Activated CD4-positive, alpha-beta memory T cell treated with anti-CD3 and anti-CD28 coated beads for 36 hours (primary cell): ENCODE results near the gene MX2. TPM values are rescaled to one million over a fixed set of nuclear protein-coding genes. Genes with fewer than 3 reads are reported as not detected.

Experiments used
- CTCF ChIA-PET: fragments of 350-600 bp; sonication (Branson Sonifier 250); formaldehyde crosslinking; loops from one replicate; lab custom pipeline; 2021; ENCODE audit warnings: antibody characterized with exemption, inconsistent platforms; lab: Charles Lee
- POLR2A ChIA-PET: fragments of 350-600 bp; sonication (Branson Sonifier 250); formaldehyde crosslinking; loops from one replicate; lab custom pipeline; 2021; ENCODE audit warnings: antibody characterized with exemption; lab: Charles Lee
- DNase-seq: peaks from one replicate; pipeline ENCODE4 v3.0.0-alpha.2; 2020
- H3K27ac Mint-ChIP-seq: one replicate; pipeline ENCODE4 v1.8.0; 2021; ENCODE audit warnings: mixed read lengths
- H3K27me3 Mint-ChIP-seq: one replicate; pipeline ENCODE4 v1.8.0; 2021; ENCODE audit warnings: mixed read lengths
- H3K36me3 Mint-ChIP-seq: one replicate; pipeline ENCODE4 v1.8.0; 2021; ENCODE audit warnings: mixed read lengths
- H3K4me1 Mint-ChIP-seq: one replicate; pipeline ENCODE4 v1.8.0; 2021; ENCODE audit warnings: low read depth, mixed read lengths
- H3K4me3 Mint-ChIP-seq: one replicate; pipeline ENCODE4 v1.8.0; 2021; ENCODE audit warnings: mild to moderate bottlenecking, mixed read lengths
- H3K9me3 Mint-ChIP-seq: one replicate; pipeline ENCODE4 v1.8.0; 2021; ENCODE audit warnings: mixed read lengths
- intact Hi-C: fragments of 100-400 bp; cut with micrococcal nuclease; formaldehyde crosslinking; loops from one replicate; pipeline ENCODE4 v1.15.1; 2023
- total RNA-seq, 2 experiments: library from RNA; stranded (reverse); gene quantifications; one replicate each; pipeline ENCODE4 v1.2.3, GENCODE V29; 2021

Gene MX2
- total RNA-seq, 2 experiments from 2014 or later = 25.3 to 26.9 TPM

DNA sequence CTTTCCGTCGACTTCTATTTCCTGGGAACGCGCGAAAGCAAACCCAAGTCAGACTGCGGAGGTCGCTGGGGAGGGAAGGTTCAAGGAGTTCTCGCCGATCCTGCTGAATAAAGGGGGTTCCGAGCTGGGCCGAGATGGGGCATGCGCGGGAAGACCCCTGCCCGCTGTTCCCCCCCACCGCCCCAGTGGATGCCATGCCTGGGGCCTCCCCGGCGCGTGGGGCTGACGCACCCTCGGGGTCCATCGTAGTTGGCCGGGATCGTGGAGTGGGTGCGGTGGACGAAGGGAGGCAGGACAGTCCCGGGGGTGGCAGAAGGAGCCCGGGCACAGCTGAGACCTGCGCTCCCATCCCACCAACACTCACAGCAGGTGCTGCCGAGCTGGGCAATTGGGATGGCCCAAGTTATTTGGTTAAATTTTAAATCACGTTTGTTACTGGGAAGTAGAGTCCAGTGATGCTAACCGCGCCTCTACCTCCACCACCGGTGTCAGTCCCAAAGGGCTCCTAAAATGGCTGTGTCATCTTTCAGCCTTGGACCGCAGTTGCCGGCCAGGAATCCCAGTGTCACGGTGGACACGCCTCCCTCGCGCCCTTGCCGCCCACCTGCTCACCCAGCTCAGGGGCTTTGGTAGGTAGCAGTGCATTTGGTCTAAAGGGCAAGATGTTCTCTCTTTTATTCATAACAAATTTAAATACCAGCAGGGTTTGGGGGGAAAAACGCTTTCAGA lies 65.0 kb downstream of the MX2 start:
- CTCF ChIA-PET = no interaction called here
- DNase-seq = no peak
- H3K27me3 Mint-ChIP-seq = no peaks in the 10 kb centered on the region
- intact Hi-C loops = loop anchor here (1.0 kb wide), 1 partner anchor 65 kb away; the partner anchor contains the start of gene MX2
- H3K4me3 Mint-ChIP-seq = peak overlapping the region; percentile 92
- no peak overlapping the region for H3K27ac Mint-ChIP-seq
- peaks cover 26% of the 10 kb centered on the region for H3K36me3 Mint-ChIP-seq
- H3K9me3 Mint-ChIP-seq = no peaks in the 10 kb centered on the region
- H3K4me1 Mint-ChIP-seq = peaks cover 27% of the 10 kb centered on the region
- POLR2A ChIA-PET = interaction anchor here (1.2 kb wide), 2 partner anchors 9 to 65 kb away, joined by 3 read pairs; partner anchors contain the start of gene MX2

GRCh38 chr21:41427556-41427955 lies 65.7 kb downstream of the MX2 start:
- ChIA-PET CTCF (no interaction called here), POLR2A (interaction anchor here (1.2 kb wide), 2 partner anchors 9 to 65 kb away, joined by 3 read pairs; partner anchors contain the start of gene MX2)
- no peak for DNase-seq
- H3K4me3 Mint-ChIP-seq = peak overlapping the region; percentile 92
- no peaks in the 10 kb centered on the region for H3K27me3 Mint-ChIP-seq
- H3K4me1 Mint-ChIP-seq = peaks cover 27% of the 10 kb centered on the region
- H3K36me3 Mint-ChIP-seq = peaks cover 33% of the 10 kb centered on the region
- H3K9me3 Mint-ChIP-seq = no peaks in the 10 kb centered on the region
- H3K27ac Mint-ChIP-seq = no peak overlapping the region
- intact Hi-C loops = no loop called here

DNA sequence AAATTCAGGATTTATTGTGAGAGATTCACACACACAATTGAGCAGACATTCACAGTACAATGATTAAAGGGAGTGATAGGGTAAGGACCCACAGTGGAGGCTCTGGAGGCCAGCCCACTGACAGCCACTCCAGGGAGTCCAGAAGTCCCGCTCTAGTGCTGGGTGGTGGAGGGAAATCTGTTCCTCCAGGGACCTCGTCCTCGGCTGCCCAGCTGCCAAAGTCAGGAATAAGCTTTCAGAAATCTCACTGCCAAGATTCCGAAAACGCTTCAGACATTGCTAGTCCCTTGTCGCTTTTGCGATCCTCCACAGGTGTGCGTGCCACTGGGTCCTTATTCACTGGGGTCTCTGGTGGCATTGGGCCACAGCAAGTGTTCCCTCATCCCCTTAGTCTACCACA lies 66.5 kb downstream of the MX2 start:
- Mint-ChIP-seq H3K4me1 (peaks cover 24% of the 10 kb centered on the region), H3K27me3 (no peaks in the 10 kb centered on the region), H3K36me3 (peaks cover 41% of the 10 kb centered on the region), H3K27ac (peak overlapping the region; percentile 56), H3K4me3 (peak overlapping the region; percentile 92), H3K9me3 (no peaks in the 10 kb centered on the region)
- POLR2A ChIA-PET = no interaction called here
- CTCF ChIA-PET = no interaction called here
- no peak for DNase-seq
- intact Hi-C loops = no loop called here

DNA sequence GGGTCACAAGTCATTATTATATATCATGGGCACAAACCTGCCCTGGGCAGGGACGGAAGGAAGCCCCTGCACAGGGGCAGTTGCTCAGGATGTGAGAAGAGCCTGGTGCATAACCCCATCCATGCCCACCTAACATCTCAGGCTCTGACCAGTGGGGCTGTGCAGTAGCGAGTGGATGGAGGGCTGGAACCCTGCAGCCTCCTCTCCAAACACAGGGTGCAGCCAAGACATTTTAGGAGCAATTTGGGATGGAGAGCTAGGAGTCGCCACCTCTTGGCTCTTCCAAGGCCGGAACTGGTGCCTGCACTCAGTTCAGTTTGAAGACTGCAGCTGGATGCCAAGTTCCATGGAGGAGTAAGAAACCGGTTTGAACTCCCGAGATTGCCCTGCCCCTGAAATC lies 67.0 kb downstream of the MX2 start:
- no peak for DNase-seq
- H3K27ac Mint-ChIP-seq = no peak overlapping the region
- CTCF ChIA-PET = no interaction called here
- intact Hi-C loops = no loop called here
- peaks cover 46% of the 10 kb centered on the region for H3K36me3 Mint-ChIP-seq
- POLR2A ChIA-PET = no interaction called here
- no peak overlapping the region for H3K4me3 Mint-ChIP-seq
- peaks cover 24% of the 10 kb centered on the region for H3K4me1 Mint-ChIP-seq
- H3K27me3 Mint-ChIP-seq = no peaks in the 10 kb centered on the region
- peaks cover 1% of the 10 kb centered on the region for H3K9me3 Mint-ChIP-seq

DNA sequence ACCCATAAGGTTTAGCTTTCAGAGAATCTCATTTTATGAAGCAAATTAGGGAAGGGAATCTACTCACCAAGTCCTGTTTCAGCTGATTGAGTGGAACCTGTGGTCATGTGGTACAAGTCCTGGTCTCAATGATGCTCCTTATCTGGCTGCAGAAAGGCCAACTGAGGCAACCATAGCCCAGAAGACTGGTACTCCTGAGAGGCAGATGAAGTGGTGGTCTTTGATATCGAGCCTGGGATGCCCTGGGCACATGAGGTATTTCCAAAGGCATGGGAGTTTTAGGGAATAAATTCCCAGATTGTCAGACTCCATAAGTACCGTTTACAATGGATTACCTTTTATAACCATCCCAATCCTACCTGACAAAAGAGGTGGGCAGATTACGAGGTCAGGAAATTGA lies 67.5 kb downstream of the MX2 start:
- Mint-ChIP-seq H3K4me3 (no peak overlapping the region), H3K27ac (no peak overlapping the region), H3K4me1 (peaks cover 24% of the 10 kb centered on the region), H3K9me3 (peaks cover 4% of the 10 kb centered on the region), H3K27me3 (no peaks in the 10 kb centered on the region), H3K36me3 (peaks cover 48% of the 10 kb centered on the region)
- no peak for DNase-seq
- intact Hi-C loops = no loop called here
- ChIA-PET POLR2A (no interaction called here), CTCF (no interaction called here)

DNA sequence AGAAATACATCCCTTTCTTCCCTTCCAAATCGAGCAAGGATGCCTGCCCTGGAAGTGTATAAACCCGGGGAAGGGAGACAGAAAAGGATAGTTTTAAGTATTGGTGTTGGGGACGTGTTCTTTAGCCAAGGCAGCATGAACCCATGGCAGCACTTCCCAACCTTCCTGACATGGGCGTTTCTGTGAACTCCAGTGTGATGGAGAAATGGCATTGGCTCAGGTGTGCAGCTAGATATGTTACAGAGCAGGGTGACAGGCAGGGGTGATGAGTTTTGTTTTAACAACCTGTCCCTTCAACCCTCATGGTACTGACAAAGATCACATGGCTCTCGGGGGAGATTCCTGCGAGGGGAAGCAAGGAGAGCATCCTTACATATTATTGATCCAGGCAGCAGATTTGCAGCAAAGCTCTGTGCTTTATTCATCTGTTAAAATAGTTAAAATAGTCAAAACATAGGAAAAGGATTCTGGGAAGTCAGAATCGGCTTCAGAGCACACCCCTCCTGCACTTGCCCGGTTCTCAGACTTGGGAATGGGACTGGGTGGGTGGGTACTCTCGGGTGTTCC lies 68.2 kb downstream of the MX2 start:
- no peak for DNase-seq
- CTCF ChIA-PET = no interaction called here
- Mint-ChIP-seq H3K36me3 (peaks cover 55% of the 10 kb centered on the region), H3K27ac (no peak overlapping the region), H3K4me3 (no peak overlapping the region), H3K27me3 (no peaks in the 10 kb centered on the region), H3K4me1 (peaks cover 23% of the 10 kb centered on the region), H3K9me3 (peaks cover 11% of the 10 kb centered on the region)
- intact Hi-C loops = no loop called here
- POLR2A ChIA-PET = no interaction called here

GRCh38 chr21:41431788-41432548 lies 70.1 kb downstream of the MX2 start:
- H3K27me3 Mint-ChIP-seq = no peaks in the 10 kb centered on the region
- H3K9me3 Mint-ChIP-seq = peaks cover 15% of the 10 kb centered on the region
- H3K4me1 Mint-ChIP-seq = peaks cover 11% of the 10 kb centered on the region
- ChIA-PET POLR2A (no interaction called here), CTCF (no interaction called here)
- H3K36me3 Mint-ChIP-seq = peaks cover 71% of the 10 kb centered on the region
- no peak overlapping the region for H3K4me3 Mint-ChIP-seq
- DNase-seq = no peak
- intact Hi-C loops = no loop called here
- no peak overlapping the region for H3K27ac Mint-ChIP-seq

DNA sequence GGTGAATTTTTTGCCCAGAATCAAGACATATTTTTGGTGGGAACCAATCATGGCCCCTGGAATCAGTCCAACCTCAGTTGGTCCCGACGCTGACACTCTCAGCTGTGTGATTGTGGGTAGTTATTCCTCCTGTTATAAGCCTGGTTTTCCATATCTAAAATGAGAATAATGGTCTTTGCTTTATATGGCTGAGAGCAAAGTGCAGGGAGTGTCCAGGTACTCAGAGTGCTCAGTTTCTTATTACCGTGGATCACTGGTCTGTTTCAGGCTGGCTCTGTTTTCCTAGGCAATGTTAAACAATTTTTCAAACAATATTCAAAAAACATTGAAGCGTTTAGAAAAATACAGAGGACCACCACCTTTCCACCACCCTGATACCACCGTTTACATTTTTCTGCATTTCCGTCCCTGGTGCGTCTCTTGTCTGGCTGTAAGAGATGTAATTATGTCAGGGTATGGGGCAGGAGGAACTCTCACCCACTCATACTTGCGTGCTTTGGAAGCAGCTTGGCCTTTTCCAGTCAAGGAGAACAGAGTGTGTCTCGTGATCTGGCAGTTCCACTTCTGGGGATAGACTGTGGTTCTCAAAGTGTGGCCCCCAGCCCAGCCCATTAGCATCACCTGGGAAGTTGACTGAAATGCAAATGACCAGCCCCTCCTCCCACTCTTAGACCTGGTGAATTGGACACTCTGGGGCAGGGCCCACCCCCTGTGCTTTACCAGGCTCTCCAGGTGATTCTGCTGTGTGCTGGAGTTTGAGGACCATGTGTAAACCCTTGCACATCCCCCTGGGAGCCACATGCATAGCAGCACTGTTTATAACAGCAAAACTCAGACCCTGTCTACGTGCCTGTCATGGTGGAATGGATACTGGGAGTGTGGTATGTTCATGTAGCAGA lies 71.0 kb downstream of the MX2 start:
- peaks cover 15% of the 10 kb centered on the region for H3K9me3 Mint-ChIP-seq
- ChIA-PET CTCF (no interaction called here), POLR2A (no interaction called here)
- peaks cover 71% of the 10 kb centered on the region for H3K36me3 Mint-ChIP-seq
- no peak overlapping the region for H3K4me3 Mint-ChIP-seq
- DNase-seq = no peak
- intact Hi-C loops = no loop called here
- H3K27me3 Mint-ChIP-seq = no peaks in the 10 kb centered on the region
- H3K27ac Mint-ChIP-seq = no peak overlapping the region
- peaks cover 3% of the 10 kb centered on the region for H3K4me1 Mint-ChIP-seq

DNA sequence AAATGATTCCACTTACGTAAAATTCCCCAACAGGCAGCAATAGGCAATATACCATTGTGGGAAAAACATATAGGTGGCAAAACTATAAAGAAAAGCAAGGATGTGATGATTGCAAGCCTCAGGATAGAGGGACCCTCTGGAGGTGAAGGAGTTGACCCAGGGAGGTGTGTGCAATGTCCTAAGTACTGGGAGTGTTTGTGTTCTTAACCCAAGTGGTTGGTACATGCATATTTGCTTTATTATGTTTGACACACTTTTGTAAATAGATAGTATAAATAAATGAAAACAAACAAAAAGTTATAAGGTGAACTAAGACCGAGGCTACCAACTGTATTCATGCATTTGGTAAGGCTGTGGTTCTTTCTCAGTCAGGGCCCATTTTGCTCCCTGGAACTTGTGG lies 71.7 kb downstream of the MX2 start:
- Mint-ChIP-seq H3K27ac (no peak overlapping the region), H3K4me3 (no peak overlapping the region), H3K9me3 (peaks cover 15% of the 10 kb centered on the region), H3K4me1 (peaks cover 2% of the 10 kb centered on the region), H3K27me3 (no peaks in the 10 kb centered on the region), H3K36me3 (peaks cover 68% of the 10 kb centered on the region)
- intact Hi-C loops = no loop called here
- no peak for DNase-seq
- CTCF ChIA-PET = no interaction called here
- POLR2A ChIA-PET = no interaction called here

DNA sequence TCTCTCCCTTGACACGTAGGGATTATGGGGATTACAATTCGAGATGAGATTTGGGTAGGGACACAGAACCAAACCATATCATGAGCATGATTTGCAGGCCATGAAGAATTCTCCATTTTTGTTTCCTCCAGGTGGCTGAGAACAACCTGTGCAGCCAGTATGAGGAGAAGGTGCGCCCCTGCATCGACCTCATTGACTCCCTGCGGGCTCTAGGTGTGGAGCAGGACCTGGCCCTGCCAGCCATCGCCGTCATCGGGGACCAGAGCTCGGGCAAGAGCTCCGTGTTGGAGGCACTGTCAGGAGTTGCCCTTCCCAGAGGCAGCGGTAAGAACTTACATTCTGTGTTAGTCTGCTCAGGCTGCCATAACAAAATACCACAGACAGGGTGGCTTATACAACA lies 73.9 kb downstream of the MX2 start:
- POLR2A ChIA-PET = no interaction called here
- Mint-ChIP-seq H3K36me3 (peaks cover 70% of the 10 kb centered on the region), H3K27me3 (no peaks in the 10 kb centered on the region), H3K4me3 (no peak overlapping the region), H3K27ac (no peak overlapping the region), H3K4me1 (peaks cover 2% of the 10 kb centered on the region), H3K9me3 (peaks cover 15% of the 10 kb centered on the region)
- CTCF ChIA-PET = no interaction called here
- no peak for DNase-seq
- intact Hi-C loops = no loop called here

DNA sequence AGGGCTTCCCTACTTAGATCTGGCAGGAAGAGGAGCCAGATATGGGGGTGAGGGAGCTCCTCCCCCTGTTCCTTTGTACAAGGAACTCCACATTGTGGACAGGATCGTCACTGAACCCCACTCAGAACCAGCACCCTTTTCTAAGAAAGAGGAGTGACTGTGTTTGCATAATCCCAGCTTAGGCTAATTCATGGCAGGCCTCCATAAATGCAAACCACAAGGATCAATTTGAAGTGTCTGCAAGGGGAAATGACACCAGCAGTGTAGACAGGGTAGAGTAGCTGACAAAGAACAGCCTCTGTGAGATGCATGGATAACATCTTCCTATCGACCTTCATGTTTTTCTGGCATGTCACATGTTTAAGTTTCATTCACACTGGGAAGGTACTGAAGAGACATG lies 75.9 kb downstream of the MX2 start:
- POLR2A ChIA-PET = no interaction called here
- DNase-seq = no peak
- Mint-ChIP-seq H3K9me3 (peaks cover 15% of the 10 kb centered on the region), H3K27me3 (no peaks in the 10 kb centered on the region), H3K27ac (peak overlapping the region; percentile 8), H3K4me1 (peaks cover 2% of the 10 kb centered on the region), H3K4me3 (no peak overlapping the region), H3K36me3 (peaks cover 67% of the 10 kb centered on the region)
- intact Hi-C loops = no loop called here
- CTCF ChIA-PET = interaction anchor here (1.3 kb wide), 1 partner anchor 154 kb away, joined by 4 read pairs; no protein-coding TSS in a partner anchor
